GM12891 (cell line): ENCODE measurements around the gene STX1B.

Experiments used
- POLR2A ChIP-seq: IDR thresholded peaks from 2 replicates; pipeline ENCODE4 v1.6.1; 2011; ENCODE audit warnings: low read depth, low read length, control low read depth
- TAF1 ChIP-seq: IDR thresholded peaks from 2 replicates; pipeline ENCODE4 v1.6.1; 2011; ENCODE audit warnings: low read depth, low read length, control low read depth

DNA sequence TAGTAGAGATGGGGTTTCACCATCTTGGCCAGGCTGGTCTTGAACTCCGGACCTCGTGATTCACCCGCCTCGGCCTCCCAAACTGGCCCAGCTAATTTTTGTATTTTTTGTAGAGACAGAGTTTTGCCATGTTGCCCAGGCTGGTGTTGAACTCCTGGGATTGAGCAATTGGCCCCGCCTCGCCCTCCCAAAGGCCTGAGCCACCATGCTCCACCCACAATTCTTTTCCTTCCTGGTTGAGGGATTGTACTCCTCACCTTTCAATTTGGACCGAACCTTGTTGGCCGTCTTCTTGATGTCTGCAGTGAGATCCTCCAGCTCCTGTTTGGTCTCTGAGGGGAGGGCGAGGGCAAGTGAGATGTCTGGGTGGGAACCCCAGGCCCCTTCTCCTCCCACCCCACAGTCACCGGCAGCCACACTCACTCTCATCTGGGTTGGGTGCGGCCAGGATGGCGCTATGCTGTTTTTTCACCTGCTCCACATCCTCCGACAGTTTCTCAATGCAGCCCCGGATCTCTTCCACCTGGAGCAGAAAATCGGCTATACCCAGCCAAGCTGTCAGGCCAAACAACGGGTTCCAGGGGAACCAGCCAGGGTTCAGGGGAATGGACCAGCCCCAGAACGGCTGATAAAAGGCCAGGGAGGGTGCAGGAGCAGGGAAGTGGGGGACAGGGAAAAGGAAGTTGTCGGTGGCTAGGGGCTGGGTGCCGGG lies 9.6 kb downstream of the STX1B start:
- TF ChIP-seq POLR2A, result no peak
- no peak for TF ChIP-seq TAF1
